H9 (cell line): Measurements from ENCODE around the gene ATP13A2. TPM values are rescaled to one million over a fixed set of nuclear protein-coding genes. Genes with fewer than 3 reads are reported as not detected.

Experiments used
- DNase-seq: peaks from one replicate; pipeline ENCODE4 v3.0.0-alpha.2; 2017
- H2AFZ ChIP-seq: one replicate; pipeline ENCODE4 v1.6.1; 2013; ENCODE audit warnings: mild to moderate bottlenecking, low read length, control low read depth, moderate library complexity
- H2AK5ac ChIP-seq: 2 replicates; pipeline ENCODE4 v1.6.1; 2013; ENCODE audit warnings: low read length, control low read depth, mixed read lengths; ENCODE audit not compliant: insufficient read length
- H2BK120ac ChIP-seq: one replicate; pipeline ENCODE4 v1.6.1; 2013; ENCODE audit warnings: low read depth, mild to moderate bottlenecking, low read length, control low read depth, inconsistent platforms; ENCODE audit not compliant: poor library complexity, severe bottlenecking
- H2BK12ac ChIP-seq: 2 replicates; pipeline ENCODE4 v1.6.1; 2013; ENCODE audit warnings: low read length, control low read depth, mixed read lengths, low read depth; ENCODE audit not compliant: insufficient read length
- H2BK15ac ChIP-seq: 2 replicates; pipeline ENCODE4 v1.6.1; 2013; ENCODE audit warnings: low read depth, low read length, control low read depth
- H2BK20ac ChIP-seq: one replicate; pipeline ENCODE4 v1.6.1; 2013; ENCODE audit warnings: low read depth, mild to moderate bottlenecking, low read length, control low read depth, inconsistent platforms; ENCODE audit not compliant: poor library complexity, severe bottlenecking
- H2BK5ac ChIP-seq: 2 replicates; pipeline ENCODE4 v1.6.1; 2013; ENCODE audit warnings: low read length, control low read depth, mixed read lengths; ENCODE audit not compliant: insufficient read length
- H3K14ac ChIP-seq: 2 replicates; pipeline ENCODE4 v1.6.1; 2013; ENCODE audit warnings: low read length, control low read depth; ENCODE audit not compliant: insufficient read depth
- H3K18ac ChIP-seq: 2 replicates; pipeline ENCODE4 v1.6.1; 2013; ENCODE audit warnings: low read depth, mild to moderate bottlenecking, mixed read lengths, low read length, control low read depth; ENCODE audit not compliant: insufficient read length
- H3K23ac ChIP-seq: 2 replicates; pipeline ENCODE4 v1.6.1; 2013; ENCODE audit warnings: low read length, control low read depth, mixed read lengths, low read depth; ENCODE audit not compliant: insufficient read length
- H3K23me2 ChIP-seq: 2 replicates; pipeline ENCODE4 v1.6.1; 2013; ENCODE audit warnings: low read depth, mild to moderate bottlenecking, mixed read lengths, low read length, control low read depth; ENCODE audit not compliant: insufficient read length, poor library complexity, severe bottlenecking
- H3K27ac ChIP-seq: 2 replicates; pipeline ENCODE4 v1.5.1; 2013; ENCODE audit warnings: low read length, control low read depth, mixed read lengths, low read depth; ENCODE audit not compliant: insufficient read length
- H3K27me3 ChIP-seq: 2 replicates; pipeline ENCODE4 v1.6.1; 2013; ENCODE audit warnings: low read length, control low read depth, inconsistent platforms; ENCODE audit not compliant: insufficient read depth
- H3K4ac ChIP-seq: 2 replicates; pipeline ENCODE4 v1.6.1; 2013; ENCODE audit warnings: low read depth, mild to moderate bottlenecking, control low read depth, inconsistent platforms, low read length, moderate library complexity
- H3K4me1 ChIP-seq: 2 replicates; pipeline ENCODE4 v1.6.1; 2013; ENCODE audit warnings: low read length, control low read depth, inconsistent platforms; ENCODE audit not compliant: insufficient read depth
- H3K4me2 ChIP-seq: 2 replicates; pipeline ENCODE4 v1.6.1; 2013; ENCODE audit warnings: low read length, control low read depth, mixed read lengths; ENCODE audit not compliant: insufficient read length, insufficient read depth
- H3K56ac ChIP-seq: 2 replicates; pipeline ENCODE4 v1.6.1; 2013; ENCODE audit warnings: low read depth, mild to moderate bottlenecking, mixed read lengths, low read length, control low read depth; ENCODE audit not compliant: insufficient read length
- H3K79me1 ChIP-seq: 2 replicates; pipeline ENCODE4 v1.6.1; 2013; ENCODE audit warnings: low read depth, mild to moderate bottlenecking, moderate library complexity, low read length, control low read depth, inconsistent platforms; ENCODE audit not compliant: insufficient read depth, poor library complexity, severe bottlenecking
- H3K79me2 ChIP-seq: 2 replicates; pipeline ENCODE4 v1.6.1; 2013; ENCODE audit warnings: low read length, control low read depth, inconsistent platforms; ENCODE audit not compliant: insufficient read depth
- H3K9ac ChIP-seq: 2 replicates; pipeline ENCODE4 v1.6.1; 2013; ENCODE audit warnings: low read length, control low read depth, mixed read lengths; ENCODE audit not compliant: insufficient read length; ENCODE audit errors: extremely low read depth
- H3K9me3 ChIP-seq: one replicate; pipeline ENCODE4 v1.6.1; 2013; ENCODE audit warnings: low read depth, low read length, inconsistent platforms; ENCODE audit not compliant: control insufficient read depth
- H3T11ph ChIP-seq: one replicate; pipeline ENCODE4 v1.6.1; 2013; ENCODE audit warnings: mild to moderate bottlenecking, low read length, control low read depth, inconsistent platforms
- H4K20me1 ChIP-seq: one replicate; pipeline ENCODE4 v1.6.1; 2013; ENCODE audit not compliant: control insufficient read depth, insufficient read length, insufficient read depth
- H4K5ac ChIP-seq: 2 replicates; pipeline ENCODE4 v1.6.1; 2013; ENCODE audit warnings: low read depth, mild to moderate bottlenecking, mixed read lengths, low read length, control low read depth; ENCODE audit not compliant: insufficient read length
- H4K8ac ChIP-seq: replicated peaks from 2 replicates; pipeline ENCODE4 v1.6.1; 2013; ENCODE audit warnings: low read length, control low read depth, mixed read lengths, low read depth; ENCODE audit not compliant: insufficient read length
- H4K91ac ChIP-seq: 2 replicates; pipeline ENCODE4 v1.6.1; 2013; ENCODE audit warnings: low read depth, mild to moderate bottlenecking, moderate library complexity, mixed read lengths, low read length, control low read depth; ENCODE audit not compliant: insufficient read length
- H3K27ac Mint-ChIP-seq, 3 experiments: 2 replicates in 2 of 3; 3 replicates in 1 of 3; pipeline ENCODE4 v1.8.0; 2020 to 2021; ENCODE audit warnings: mixed read lengths in 3 of 3, mild to moderate bottlenecking in 1 of 3, moderate library complexity in 1 of 3
- H3K27me3 Mint-ChIP-seq: 2 replicates; pipeline ENCODE4 v1.8.0; 2021; ENCODE audit warnings: low read depth, mild to moderate bottlenecking, moderate library complexity, mixed read lengths
- H3K36me3 Mint-ChIP-seq, 3 experiments: 2 replicates in 2 of 3; 3 replicates in 1 of 3; pipeline ENCODE4 v1.8.0; 2020 to 2021; ENCODE audit warnings: low read depth in 3 of 3, mixed read lengths in 3 of 3; ENCODE audit not compliant: insufficient read depth in 1 of 3
- H3K4me1 Mint-ChIP-seq, 2 experiments: 2 replicates each; pipeline ENCODE4 v1.8.0; 2020; ENCODE audit warnings: mixed read lengths in 2 of 2
- H3K4me3 Mint-ChIP-seq, 2 experiments: 2 replicates in 1 of 2; 3 replicates in 1 of 2; pipeline ENCODE4 v1.8.0; 2020 to 2021; ENCODE audit warnings: mild to moderate bottlenecking in 2 of 2, mixed read lengths in 2 of 2, moderate library complexity in 1 of 2
- H3K9me3 Mint-ChIP-seq, 2 experiments: 2 replicates in 1 of 2; 3 replicates in 1 of 2; pipeline ENCODE4 v1.8.0; 2020; ENCODE audit warnings: mild to moderate bottlenecking in 2 of 2, mixed read lengths in 2 of 2, moderate library complexity in 1 of 2
- CTCF ChIP-seq: fragments of 200-600 bp; sonication (generic); conservative IDR thresholded peaks from 3 replicates; pipeline ENCODE4 v1.8.0; 2021; ENCODE audit warnings: antibody characterized with exemption, mild to moderate bottlenecking
- WGBS: extraction: QIAGEN DNeasy Blood & Tissue Kit; methylation state at CpG from one replicate; pipeline ENCODE4 v1.1.7; 2013; ENCODE audit warnings: missing lambda C conversion rate, low lambda C conversion rate, mixed read lengths; ENCODE audit not compliant: insufficient read length; ENCODE audit errors: extremely low coverage; 5-methylcytosine and 5-hydroxymethylcytosine counted together
- total RNA-seq: library from RNA; stranded (reverse); gene quantifications from 2 replicates; pipeline ENCODE4 v1.2.1, GENCODE V29; 2021

Gene ATP13A2
- total RNA-seq, 1 experiment from 2014 or later: 53.6 TPM

- H3K18ac ChIP-seq: no peak within 1 kb of the TSS
- H3K14ac ChIP-seq: peak within 1 kb of the TSS; percentile 72
- H3T11ph ChIP-seq: no peak within 1 kb of the TSS
- H2BK20ac ChIP-seq: no peak within 1 kb of the TSS
- H3K27ac Mint-ChIP-seq: peak within 1 kb of the TSS; percentile 96 to 99 (median 97)
- no peak within 1 kb of the TSS for H2AFZ ChIP-seq
- no peak within 1 kb of the TSS for H4K8ac ChIP-seq
- peaks cover 11% of the 10 kb centered on the region for H3K79me2 ChIP-seq
- no peak within 1 kb of the TSS for H2BK12ac ChIP-seq
- peak within 1 kb of the TSS; percentile 69 for H3K9ac ChIP-seq
- H3K79me1 ChIP-seq: peaks cover 12% of the 10 kb centered on the region
- no peak within 1 kb of the TSS for H2BK120ac ChIP-seq
- no peak within 1 kb of the TSS for H3K56ac ChIP-seq
- peak; percentile 99 for DNase-seq
- no peak within 1 kb of the TSS for H4K5ac ChIP-seq
- peak within 1 kb of the TSS; percentile 95 for H3K4me2 ChIP-seq
- no peak within 1 kb of the TSS for H3K27ac ChIP-seq
- H3K36me3 Mint-ChIP-seq: peaks cover 0 to 20% (median 6%) of the 10 kb centered on the region in 3 experiments; a peak in 4 of 7 replicates
- peaks cover 5% of the 10 kb centered on the region for H3K23me2 ChIP-seq
- no peaks in the 10 kb centered on the region for H3K9me3 ChIP-seq
- peaks cover 4 to 15% of the 10 kb centered on the region in 2 experiments for H3K4me1 Mint-ChIP-seq
- no peaks in the 10 kb centered on the region for H4K20me1 ChIP-seq
- TF ChIP-seq CTCF: no peak
- H3K23ac ChIP-seq: no peak within 1 kb of the TSS
- H3K27me3 ChIP-seq: peaks cover 2% of the 10 kb centered on the region; the same call in 1 of the 2 replicates
- H3K4me1 ChIP-seq: peaks cover 6% of the 10 kb centered on the region; the same call in 1 of the 2 replicates
- no peak within 1 kb of the TSS for H3K4ac ChIP-seq
- no peak within 1 kb of the TSS for H4K91ac ChIP-seq
- H2BK5ac ChIP-seq: no peak within 1 kb of the TSS
- peaks cover 12% of the 10 kb centered on the region for H3K27me3 Mint-ChIP-seq
- H3K9me3 Mint-ChIP-seq: no peaks in the 10 kb centered on the region
- no peak within 1 kb of the TSS for H2BK15ac ChIP-seq
- WGBS: no CpG with 5 or more reads among the region's 44 CpGs
- no peak within 1 kb of the TSS for H2AK5ac ChIP-seq
- H3K4me3 Mint-ChIP-seq: peak within 1 kb of the TSS; percentile 99
Measured at GRCh38 chr1:17053685-17054410, 42.1 kb upstream of the ATP13A2 start, which contains the start of gene SDHB. TSS of gene SDHB (minus strand) at chr1:17054032. CDS start at chr1:17054019, 13 bp downstream.
